CD14-positive monocyte (primary cell): ENCODE results near the gene TENM3. TPM values are rescaled to one million over a fixed set of nuclear protein-coding genes. Genes with fewer than 3 reads are reported as not detected.
A peak's percentile ranks its signal among the peaks of the same experiment; 100 is the strongest.

ENCODE experiments used
- DNase-seq, 3 donors: peaks; one replicate each; pipeline ENCODE4 v3.0.0-alpha.2; 2011 to 2022
- H2AFZ ChIP-seq: 2 replicates; pipeline ENCODE4 v1.6.0; 2012; ENCODE audit warnings: mild to moderate bottlenecking, low read depth, low read length, inconsistent platforms; ENCODE audit not compliant: insufficient read depth, poor library complexity, severe bottlenecking
- H3K27ac ChIP-seq, 2 donors: 1 replicate in 1 of 2; 2 replicates in 1 of 2; pipeline ENCODE4 v1.5.1; 2012 to 2013; ENCODE audit warnings: low read length in 2 of 2, control low read depth in 1 of 2, inconsistent platforms in 1 of 2, low read depth in 1 of 2, mild to moderate bottlenecking in 1 of 2
- H3K27me3 ChIP-seq, 2 donors: one replicate each; pipeline versions ENCODE4 v1.6.0 to v1.6.1; 2011 to 2013; ENCODE audit warnings: low read length in 2 of 2; ENCODE audit not compliant: control insufficient read depth in 2 of 2, insufficient read depth in 2 of 2
- H3K36me3 ChIP-seq, 2 donors: replicated peaks in 1 of 2; 1 replicate in 1 of 2; 2 replicates in 1 of 2; pipeline versions ENCODE4 v1.5.1 to v1.6.1; 2012 to 2013; ENCODE audit warnings: low read length in 2 of 2, control low read depth in 1 of 2, inconsistent platforms in 1 of 2, mild to moderate bottlenecking in 1 of 2; ENCODE audit not compliant: insufficient read depth in 2 of 2, control insufficient read depth in 1 of 2
- H3K4me1 ChIP-seq, 2 donors: 1 replicate in 1 of 2; 2 replicates in 1 of 2; pipeline versions ENCODE4 v1.5.1 to v1.6.1; 2012 to 2013; ENCODE audit warnings: low read length in 2 of 2, control low read depth in 1 of 2, inconsistent platforms in 1 of 2, mild to moderate bottlenecking in 1 of 2, moderate library complexity in 1 of 2; ENCODE audit not compliant: insufficient read depth in 2 of 2, control insufficient read depth in 1 of 2
- H3K4me2 ChIP-seq: replicated peaks from 2 replicates; pipeline ENCODE3; 2012; ENCODE audit warnings: low read length, moderate library complexity, mild to moderate bottlenecking; ENCODE audit not compliant: poor library complexity, severe bottlenecking; ENCODE audit errors: extremely low read depth
- H3K4me3 ChIP-seq, 3 experiments: fragments of 200-600 bp in 1 of 3; sonication (generic) in 1 of 3; replicated peaks in 1 of 3; 1 replicate in 2 of 3; 2 replicates in 1 of 3; pipeline ENCODE4 v1.5.1; 2011 to 2013; ENCODE audit warnings: low read length in 3 of 3, mild to moderate bottlenecking in 3 of 3, control low read depth in 2 of 3, low read depth in 2 of 3, inconsistent platforms in 1 of 3, moderate library complexity in 1 of 3
- H3K79me2 ChIP-seq: 2 replicates; pipeline ENCODE4 v1.6.0; 2012; ENCODE audit warnings: mild to moderate bottlenecking, control low read depth, inconsistent platforms, low read length, moderate library complexity; ENCODE audit not compliant: insufficient read depth
- H3K9ac ChIP-seq: 2 replicates; pipeline ENCODE4 v1.6.0; 2017; ENCODE audit warnings: low read length, mild to moderate bottlenecking; ENCODE audit not compliant: insufficient read depth, poor library complexity, severe bottlenecking
- H3K9me3 ChIP-seq, 2 donors: replicated peaks in 1 of 2; 1 replicate in 1 of 2; 2 replicates in 1 of 2; pipeline versions ENCODE4 v1.5.1 to v1.6.1; 2012 to 2013; ENCODE audit warnings: low read length in 2 of 2, control low read depth in 1 of 2; ENCODE audit not compliant: control insufficient read depth in 1 of 2, insufficient read depth in 1 of 2
- H4K20me1 ChIP-seq: 2 replicates; pipeline ENCODE4 v1.6.0; 2012; ENCODE audit warnings: mild to moderate bottlenecking, low read length, control low read depth, moderate library complexity; ENCODE audit not compliant: insufficient read depth
- H3K27ac Mint-ChIP-seq, 7 donors: one replicate each; pipeline ENCODE4 v1.8.0; 2020; ENCODE audit warnings: mild to moderate bottlenecking in 7 of 7, mixed read lengths in 7 of 7, moderate library complexity in 6 of 7, inconsistent platforms in 2 of 7
- H3K27me3 Mint-ChIP-seq, 3 donors: one replicate each; pipeline ENCODE4 v1.8.0; 2021 to 2022; ENCODE audit warnings: low read depth in 3 of 3, mild to moderate bottlenecking in 3 of 3, mixed read lengths in 3 of 3, moderate library complexity in 3 of 3, inconsistent platforms in 1 of 3
- H3K36me3 Mint-ChIP-seq, 2 donors: one replicate each; pipeline ENCODE4 v1.8.0; 2020; ENCODE audit warnings: mixed read lengths in 2 of 2, inconsistent platforms in 1 of 2, mild to moderate bottlenecking in 1 of 2
- H3K4me1 Mint-ChIP-seq: one replicate; pipeline ENCODE4 v1.8.0; 2020; ENCODE audit warnings: mild to moderate bottlenecking, mixed read lengths
- H3K4me3 Mint-ChIP-seq, 2 donors: one replicate each; pipeline ENCODE4 v1.8.0; 2020; ENCODE audit warnings: mild to moderate bottlenecking in 2 of 2, mixed read lengths in 2 of 2, moderate library complexity in 1 of 2
- H3K9me3 Mint-ChIP-seq, 7 donors: one replicate each; pipeline ENCODE4 v1.8.0; 2020 to 2022; ENCODE audit warnings: mixed read lengths in 7 of 7, mild to moderate bottlenecking in 6 of 7, moderate library complexity in 6 of 7, inconsistent platforms in 2 of 7
- CTCF ChIP-seq: fragments of 200-600 bp; IDR thresholded peaks from one replicate; pipeline ENCODE4 v1.8.0; 2022; ENCODE audit warnings: antibody characterized with exemption, mild to moderate bottlenecking
- WGBS: methylation state at CpG from one replicate; pipeline ENCODE4 v1.1.5; 2013; ENCODE audit warnings: missing lambda C conversion rate; ENCODE audit not compliant: insufficient coverage; 5-methylcytosine and 5-hydroxymethylcytosine counted together
- intact Hi-C, 2 donors: fragments of 100-400 bp; cut with micrococcal nuclease; formaldehyde crosslinking; loops; one replicate each; pipeline versions ENCODE4 v1.15.0 to v1.15.1; 2023
- polyA plus RNA-seq, 3 donors: library from polyadenylated mRNA; depleted of rRNA in 1 of 3; unstranded in 2 of 3; stranded (reverse) in 1 of 3; fragments of 300-500 nt in 2 of 3; fragments of >200 nt in 1 of 3; fragmentation: Illumina TruSeq in 2 of 3; gene quantifications; 1 replicate in 2 of 3; 2 replicates in 1 of 3; pipeline ENCODE4 v1.2.3, GENCODE V29; 2012 to 2021

Gene TENM3
- polyA plus RNA-seq, 3 donors: not detected

GRCh38 chr4:182491719-182492118 is 248.5 kb downstream of the TENM3 start:
- intact Hi-C loops: no loop called here
- no peaks in the 10 kb centered on the region for H3K36me3 ChIP-seq
- TF ChIP-seq CTCF: no peak
- H3K4me1 ChIP-seq: no peaks in the 10 kb centered on the region
- no peak overlapping the region for H3K4me3 Mint-ChIP-seq
- H4K20me1 ChIP-seq: no peaks in the 10 kb centered on the region
- DNase-seq: no peak
- no peaks in the 10 kb centered on the region for H3K9me3 ChIP-seq
- no peaks in the 10 kb centered on the region for H3K79me2 ChIP-seq
- peaks cover 0 to 1% (median 0%) of the 10 kb centered on the region in 3 donors for H3K27me3 Mint-ChIP-seq
- H3K4me3 ChIP-seq: no peak overlapping the region
- H3K27ac ChIP-seq: no peak overlapping the region
- no peak overlapping the region for H3K27ac Mint-ChIP-seq
- H2AFZ ChIP-seq: no peak overlapping the region
- H3K9me3 Mint-ChIP-seq: peaks cover 0 to 7% (median 0%) of the 10 kb centered on the region in 7 donors
- no peaks in the 10 kb centered on the region for H3K27me3 ChIP-seq
- peaks cover 8% of the 10 kb centered on the region for H3K4me1 Mint-ChIP-seq
- H3K9ac ChIP-seq: no peak overlapping the region
- H3K36me3 Mint-ChIP-seq: no peaks in the 10 kb centered on the region
- no peak overlapping the region for H3K4me2 ChIP-seq

- no CpG with 5 or more reads among the region's 3 CpGs for WGBS
- H3K4me1 ChIP-seq: no peaks in the 10 kb centered on the region
- peak overlapping the region; percentile 15 for H2AFZ ChIP-seq
- H3K9ac ChIP-seq: no peak overlapping the region
- peaks cover 8% of the 10 kb centered on the region for H3K4me1 Mint-ChIP-seq
- intact Hi-C loops: no loop called here
- H3K27me3 Mint-ChIP-seq: peaks cover 0 to 1% (median 0%) of the 10 kb centered on the region in 3 donors
- no peaks in the 10 kb centered on the region for H3K36me3 Mint-ChIP-seq
- no peaks in the 10 kb centered on the region for H4K20me1 ChIP-seq
- no peaks in the 10 kb centered on the region for H3K9me3 ChIP-seq
- no peaks in the 10 kb centered on the region for H3K79me2 ChIP-seq
- H3K27ac ChIP-seq: no peak overlapping the region
- no peaks in the 10 kb centered on the region for H3K36me3 ChIP-seq
- H3K27me3 ChIP-seq: no peaks in the 10 kb centered on the region
- H3K9me3 Mint-ChIP-seq: peaks cover 0 to 2% (median 0%) of the 10 kb centered on the region in 7 donors
- TF ChIP-seq CTCF: no peak
- no peak overlapping the region for H3K4me3 ChIP-seq
- H3K4me3 Mint-ChIP-seq: no peak overlapping the region
- DNase-seq: no peak
- H3K27ac Mint-ChIP-seq: no peak overlapping the region
- H3K4me2 ChIP-seq: no peak overlapping the region
These were observed 249.2 kb downstream of the TENM3 start for GRCh38 chr4:182492423-182492822.
